ENCODE data around the gene OPRL1. TPM values are rescaled to one million over a fixed set of nuclear protein-coding genes. Genes with fewer than 3 reads are reported as not detected.

OPRL1 gene
- total RNA-seq, 1 donor = 0.63 TPM

- no peak for DNase-seq (ENCODE audit: low read depth)
- TF ChIP-seq CTCF (IDR thresholded peaks at IDR 0.05; ENCODE audit: insufficient read depth, low read length) = no peak
- H3K4me3 ChIP-seq (ENCODE audit: low read depth, low read length) = no peak overlapping the region
Observed at GRCh38 chr20:64109831-64110391, 30.0 kb downstream of the OPRL1 start.

GRCh38 chr20:64110411-64111068 lies 30.7 kb downstream of the OPRL1 start:
- DNase-seq (ENCODE audit: low read depth) = no peak
- TF ChIP-seq CTCF (IDR thresholded peaks at IDR 0.05; ENCODE audit: insufficient read depth, low read length) = no peak
- H3K4me3 ChIP-seq (ENCODE audit: low read depth, low read length) = no peak overlapping the region

- no peak for DNase-seq (ENCODE audit: low read depth)
- no peak overlapping the region for H3K4me3 ChIP-seq (ENCODE audit: low read depth, low read length)
- TF ChIP-seq CTCF (IDR thresholded peaks at IDR 0.05; ENCODE audit: insufficient read depth, low read length) = no peak
Observed at GRCh38 chr20:64111841-64112641, 32.2 kb downstream of the OPRL1 start.

GRCh38 chr20:64112691-64113443 lies 33.0 kb downstream of the OPRL1 start:
- no peak for DNase-seq (ENCODE audit: low read depth)
- no peak overlapping the region for H3K4me3 ChIP-seq (ENCODE audit: low read depth, low read length)
- TF ChIP-seq CTCF (IDR thresholded peaks at IDR 0.05; ENCODE audit: insufficient read depth, low read length) = no peak

GRCh38 chr20:64113444-64113775 lies 33.5 kb downstream of the OPRL1 start:
- no peak overlapping the region for H3K4me3 ChIP-seq (ENCODE audit: low read depth, low read length)
- TF ChIP-seq CTCF (IDR thresholded peaks at IDR 0.05; ENCODE audit: insufficient read depth, low read length) = no peak
- no peak for DNase-seq (ENCODE audit: low read depth)

- no peak for TF ChIP-seq CTCF (IDR thresholded peaks at IDR 0.05; ENCODE audit: insufficient read depth, low read length)
- H3K4me3 ChIP-seq (ENCODE audit: low read depth, low read length) = no peak overlapping the region
- DNase-seq (ENCODE audit: low read depth) = no peak
Observed at GRCh38 chr20:64113796-64114355, 34.0 kb downstream of the OPRL1 start.
